CD4-positive, alpha-beta memory T cell (primary cell): Measurements from ENCODE around the gene NOS1AP. TPM values are rescaled to one million over a fixed set of nuclear protein-coding genes. Genes with fewer than 3 reads are reported as not detected.

Source experiments
- CTCF ChIA-PET: fragments of 350-600 bp; sonication (Branson Sonifier 250); formaldehyde crosslinking; loops from one replicate; lab custom pipeline; 2021; ENCODE audit warnings: inconsistent platforms; ENCODE audit not compliant: partially characterized antibody; lab: Charles Lee
- POLR2A ChIA-PET: fragments of 350-600 bp; sonication (Branson Sonifier 250); formaldehyde crosslinking; loops from one replicate; lab custom pipeline; 2021; ENCODE audit not compliant: partially characterized antibody; lab: Charles Lee
- DNase-seq, 5 donors: peaks; one replicate each; pipeline versions ENCODE4 v3.0.0 to v3.0.0-alpha.2; 2020 to 2022; ENCODE audit warnings: mixed read lengths in 1 of 5
- H3K27ac ChIP-seq: one replicate; pipeline ENCODE4 v1.7.0; 2013; ENCODE audit warnings: low read depth, low read length
- H3K27me3 ChIP-seq: 2 replicates; pipeline ENCODE4 v1.7.0; 2013; ENCODE audit warnings: mild to moderate bottlenecking, low read length, moderate library complexity; ENCODE audit not compliant: insufficient read depth
- H3K36me3 ChIP-seq: 2 replicates; pipeline ENCODE4 v1.7.0; 2013; ENCODE audit warnings: mild to moderate bottlenecking, low read length, moderate library complexity; ENCODE audit not compliant: insufficient read depth
- H3K4me1 ChIP-seq: 2 replicates; pipeline ENCODE4 v1.7.0; 2013; ENCODE audit warnings: mild to moderate bottlenecking, low read length, moderate library complexity; ENCODE audit not compliant: insufficient read depth
- H3K4me3 ChIP-seq, 2 donors: one replicate each; pipeline ENCODE4 v1.7.0; 2013; ENCODE audit warnings: low read length in 2 of 2, mild to moderate bottlenecking in 1 of 2
- H3K9me3 ChIP-seq, 2 donors: one replicate each; pipeline ENCODE4 v1.7.0; 2013; ENCODE audit warnings: low read length in 2 of 2, control low read depth in 1 of 2; ENCODE audit not compliant: control insufficient read depth in 1 of 2
- H3K27ac Mint-ChIP-seq, 7 donors: one replicate each; pipeline ENCODE4 v1.8.0; 2020 to 2021; ENCODE audit warnings: mixed read lengths in 7 of 7, mild to moderate bottlenecking in 6 of 7, inconsistent platforms in 3 of 7, moderate library complexity in 3 of 7
- H3K27me3 Mint-ChIP-seq, 2 donors: one replicate each; pipeline ENCODE4 v1.8.0; 2020 to 2021; ENCODE audit warnings: mixed read lengths in 2 of 2
- H3K36me3 Mint-ChIP-seq, 2 donors: one replicate each; pipeline ENCODE4 v1.8.0; 2020 to 2021; ENCODE audit warnings: mixed read lengths in 2 of 2, inconsistent platforms in 1 of 2, mild to moderate bottlenecking in 1 of 2
- H3K4me1 Mint-ChIP-seq, 4 donors: one replicate each; pipeline ENCODE4 v1.8.0; 2020 to 2021; ENCODE audit warnings: mixed read lengths in 4 of 4, mild to moderate bottlenecking in 1 of 4
- H3K4me3 Mint-ChIP-seq, 8 donors: one replicate each; pipeline ENCODE4 v1.8.0; 2020 to 2021; ENCODE audit warnings: mixed read lengths in 8 of 8, mild to moderate bottlenecking in 7 of 8, moderate library complexity in 6 of 8, inconsistent platforms in 3 of 8
- H3K9me3 Mint-ChIP-seq, 8 donors: one replicate each; pipeline ENCODE4 v1.8.0; 2020 to 2021; ENCODE audit warnings: mixed read lengths in 8 of 8, mild to moderate bottlenecking in 5 of 8, inconsistent platforms in 3 of 8, moderate library complexity in 1 of 8
- intact Hi-C: fragments of 100-400 bp; cut with micrococcal nuclease; formaldehyde crosslinking; loops from one replicate; pipeline ENCODE4 v1.15.1; 2023
- polyA plus RNA-seq, 2 donors: library from polyadenylated mRNA; unstranded; fragments of 300-500 nt; fragmentation: Illumina TruSeq; gene quantifications; one replicate each; pipeline ENCODE4 v1.2.3, GENCODE V29; 2021
- total RNA-seq, 2 experiments: library from RNA; stranded (reverse); gene quantifications; one replicate each; pipeline ENCODE4 v1.2.3, GENCODE V29; 2021

The NOS1AP gene
- total and polyA plus RNA-seq, 4 experiments from 2014 or later: not detected

GRCh38 chr1:162250004-162250730 lies 180.7 kb downstream of the NOS1AP start:
- Mint-ChIP-seq H3K4me3 (no peak overlapping the region), H3K4me1 (no peaks in the 10 kb centered on the region), H3K9me3 (no peaks in the 10 kb centered on the region), H3K27ac (no peak overlapping the region), H3K27me3 (peaks cover 7 to 10% of the 10 kb centered on the region in 2 donors), H3K36me3 (no peaks in the 10 kb centered on the region)
- H3K27me3 ChIP-seq: no peaks in the 10 kb centered on the region
- H3K36me3 ChIP-seq: no peaks in the 10 kb centered on the region
- POLR2A ChIA-PET: no interaction called here
- no peaks in the 10 kb centered on the region for H3K9me3 ChIP-seq
- intact Hi-C loops: no loop called here
- CTCF ChIA-PET: no interaction called here
- H3K4me3 ChIP-seq: no peak overlapping the region
- no peaks in the 10 kb centered on the region for H3K4me1 ChIP-seq
- no peak for DNase-seq
- no peak overlapping the region for H3K27ac ChIP-seq

- no peaks in the 10 kb centered on the region for H3K9me3 ChIP-seq
- H3K4me1 Mint-ChIP-seq: no peaks in the 10 kb centered on the region
- POLR2A ChIA-PET: no interaction called here
- no peak overlapping the region for H3K27ac ChIP-seq
- no peaks in the 10 kb centered on the region for H3K27me3 ChIP-seq
- H3K9me3 Mint-ChIP-seq: peaks cover 0 to 2% (median 0%) of the 10 kb centered on the region in 8 donors
- H3K36me3 Mint-ChIP-seq: no peaks in the 10 kb centered on the region
- H3K4me1 ChIP-seq: no peaks in the 10 kb centered on the region
- intact Hi-C loops: no loop called here
- DNase-seq: no peak
- CTCF ChIA-PET: no interaction called here
- H3K27ac Mint-ChIP-seq: no peak overlapping the region
- peaks cover 7 to 12% of the 10 kb centered on the region in 2 donors for H3K27me3 Mint-ChIP-seq
- H3K4me3 ChIP-seq: no peak overlapping the region
- no peaks in the 10 kb centered on the region for H3K36me3 ChIP-seq
- H3K4me3 Mint-ChIP-seq: no peak overlapping the region
Observed at GRCh38 chr1:162251102-162251501, 181.6 kb downstream of the NOS1AP start.

DNA sequence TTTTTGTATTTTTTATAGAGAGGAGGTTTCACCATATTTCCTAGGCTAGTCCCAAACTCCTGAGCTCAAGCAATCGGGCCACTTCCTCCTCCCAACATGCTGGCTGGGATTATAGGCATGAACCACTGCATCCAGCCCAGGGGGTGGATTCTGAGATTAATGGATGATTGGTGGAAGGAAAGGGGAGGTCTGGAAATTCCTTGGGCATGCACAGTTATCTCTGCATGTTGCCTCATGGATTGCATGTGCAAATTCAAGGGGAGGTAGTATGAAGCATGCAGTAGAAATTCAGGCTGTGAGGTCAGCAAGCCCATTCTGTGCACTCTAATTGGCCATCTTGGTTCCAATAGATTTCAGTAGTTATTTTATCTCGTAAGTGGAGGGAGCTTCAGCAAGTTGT lies 182.7 kb downstream of the NOS1AP start:
- H3K4me1 Mint-ChIP-seq: no peaks in the 10 kb centered on the region
- CTCF ChIA-PET: no interaction called here
- intact Hi-C loops: no loop called here
- Histone ChIP-seq H3K27ac (no peak overlapping the region), H3K4me3 (no peak overlapping the region), H3K9me3 (no peaks in the 10 kb centered on the region), H3K4me1 (no peaks in the 10 kb centered on the region), H3K36me3 (no peaks in the 10 kb centered on the region), H3K27me3 (no peaks in the 10 kb centered on the region)
- POLR2A ChIA-PET: no interaction called here
- DNase-seq: no peak
- no peak overlapping the region for H3K27ac Mint-ChIP-seq
- H3K4me3 Mint-ChIP-seq: no peak overlapping the region
- peaks cover 0 to 2% (median 0%) of the 10 kb centered on the region in 8 donors for H3K9me3 Mint-ChIP-seq
- peaks cover 10% of the 10 kb centered on the region in 2 donors for H3K27me3 Mint-ChIP-seq
- no peaks in the 10 kb centered on the region for H3K36me3 Mint-ChIP-seq

GRCh38 chr1:162253790-162254189 lies 184.3 kb downstream of the NOS1AP start:
- no peak overlapping the region for H3K4me3 Mint-ChIP-seq
- peaks cover 15 to 17% of the 10 kb centered on the region in 2 donors for H3K27me3 Mint-ChIP-seq
- no peaks in the 10 kb centered on the region for H3K36me3 Mint-ChIP-seq
- H3K9me3 Mint-ChIP-seq: peaks cover 0 to 2% (median 0%) of the 10 kb centered on the region in 8 donors
- ChIA-PET POLR2A (no interaction called here), CTCF (interaction anchor here (2.3 kb wide), 1 partner anchor 9 kb away, joined by 5 read pairs; no protein-coding TSS in a partner anchor)
- Histone ChIP-seq H3K9me3 (no peaks in the 10 kb centered on the region), H3K36me3 (no peaks in the 10 kb centered on the region), H3K27me3 (no peaks in the 10 kb centered on the region), H3K4me3 (no peak overlapping the region), H3K27ac (no peak overlapping the region), H3K4me1 (no peaks in the 10 kb centered on the region)
- intact Hi-C loops: no loop called here
- no peak for DNase-seq
- no peak overlapping the region for H3K27ac Mint-ChIP-seq
- no peaks in the 10 kb centered on the region for H3K4me1 Mint-ChIP-seq

- ChIA-PET POLR2A (no interaction called here), CTCF (no interaction called here)
- H3K27ac ChIP-seq: no peak overlapping the region
- Mint-ChIP-seq H3K27ac (no peak overlapping the region), H3K27me3 (peaks cover 14 to 24% of the 10 kb centered on the region in 2 donors), H3K4me1 (no peaks in the 10 kb centered on the region), H3K36me3 (no peaks in the 10 kb centered on the region), H3K9me3 (peaks cover 0 to 3% (median 0%) of the 10 kb centered on the region in 8 donors), H3K4me3 (no peak overlapping the region)
- peaks cover 5% of the 10 kb centered on the region for H3K27me3 ChIP-seq
- no peaks in the 10 kb centered on the region for H3K9me3 ChIP-seq
- no peak for DNase-seq
- intact Hi-C loops: no loop called here
- H3K4me1 ChIP-seq: no peaks in the 10 kb centered on the region
- no peak overlapping the region for H3K4me3 ChIP-seq
- no peaks in the 10 kb centered on the region for H3K36me3 ChIP-seq
Observed at GRCh38 chr1:162256287-162256686, 186.8 kb downstream of the NOS1AP start.

- no peak overlapping the region for H3K4me3 ChIP-seq
- peaks cover 13 to 30% of the 10 kb centered on the region in 2 donors for H3K27me3 Mint-ChIP-seq
- peaks cover 0 to 4% (median under 1%) of the 10 kb centered on the region in 8 donors for H3K9me3 Mint-ChIP-seq
- H3K4me1 ChIP-seq: no peaks in the 10 kb centered on the region
- no peaks in the 10 kb centered on the region for H3K9me3 ChIP-seq
- no peak for DNase-seq
- H3K27ac ChIP-seq: no peak overlapping the region
- H3K36me3 Mint-ChIP-seq: no peaks in the 10 kb centered on the region
- POLR2A ChIA-PET: no interaction called here
- H3K4me3 Mint-ChIP-seq: no peak overlapping the region
- no peaks in the 10 kb centered on the region for H3K4me1 Mint-ChIP-seq
- intact Hi-C loops: no loop called here
- no peaks in the 10 kb centered on the region for H3K36me3 ChIP-seq
- no peak overlapping the region for H3K27ac Mint-ChIP-seq
- CTCF ChIA-PET: no interaction called here
- H3K27me3 ChIP-seq: peaks cover 5% of the 10 kb centered on the region
Observed at GRCh38 chr1:162258394-162258793, 188.9 kb downstream of the NOS1AP start.

DNA sequence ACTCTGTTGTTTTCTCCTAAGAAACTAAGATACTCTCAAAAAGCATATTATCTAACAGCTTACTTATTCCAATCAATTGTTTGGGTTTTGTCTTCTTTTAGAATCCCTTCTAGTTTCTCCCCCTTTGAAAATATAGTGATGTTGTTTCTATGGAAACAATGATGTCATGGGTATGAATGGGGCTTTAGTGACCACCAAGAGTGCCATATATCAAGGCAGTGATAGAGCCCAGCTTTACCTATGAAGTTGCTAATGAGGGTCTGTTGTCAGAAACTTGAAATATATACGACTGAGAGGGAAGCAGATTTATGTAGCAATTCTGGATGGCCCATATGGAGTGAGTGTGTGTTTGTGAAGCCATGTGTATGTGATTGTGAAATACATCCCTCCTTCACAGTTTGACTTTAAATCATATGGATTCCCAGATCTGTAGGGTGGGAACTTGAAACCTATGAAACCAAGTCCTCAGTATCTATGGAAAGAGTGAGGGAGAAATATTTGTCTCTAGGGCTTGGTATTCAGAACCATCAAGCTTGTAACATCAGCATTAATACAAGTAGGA lies 190.5 kb downstream of the NOS1AP start:
- DNase-seq: no peak
- Histone ChIP-seq H3K4me3 (no peak overlapping the region), H3K36me3 (no peaks in the 10 kb centered on the region), H3K9me3 (no peaks in the 10 kb centered on the region), H3K27me3 (peaks cover 5% of the 10 kb centered on the region), H3K27ac (no peak overlapping the region), H3K4me1 (no peaks in the 10 kb centered on the region)
- CTCF ChIA-PET: no interaction called here
- H3K27ac Mint-ChIP-seq: no peak overlapping the region
- peaks cover 0 to 6% (median under 1%) of the 10 kb centered on the region in 8 donors for H3K9me3 Mint-ChIP-seq
- intact Hi-C loops: no loop called here
- POLR2A ChIA-PET: no interaction called here
- H3K27me3 Mint-ChIP-seq: peaks cover 18 to 26% of the 10 kb centered on the region in 2 donors
- no peaks in the 10 kb centered on the region for H3K4me1 Mint-ChIP-seq
- no peaks in the 10 kb centered on the region for H3K36me3 Mint-ChIP-seq
- no peak overlapping the region for H3K4me3 Mint-ChIP-seq
